Thymus (tissue), 11 donors: ENCODE data around the gene GPATCH3. TPM values are rescaled to one million over a fixed set of nuclear protein-coding genes. Genes with fewer than 3 reads are reported as not detected.

Experiments
- DNase-seq, 9 donors: peaks; one replicate each; pipeline ENCODE4 v3.0.0-alpha.2; 2013; ENCODE audit warnings: low spot score in 9 of 9, low read depth in 6 of 9, missing footprints in 1 of 9
- H3K27ac ChIP-seq, 2 donors: one replicate each; pipeline ENCODE4 v1.5.1; 2013; ENCODE audit warnings: control low read depth in 1 of 2, low read depth in 1 of 2, low read length in 1 of 2, mild to moderate bottlenecking in 1 of 2, moderate library complexity in 1 of 2
- H3K27me3 ChIP-seq, 2 donors: one replicate each; pipeline ENCODE4 v1.5.1; 2013; ENCODE audit warnings: low read length in 1 of 2; ENCODE audit not compliant: control insufficient read depth in 2 of 2, insufficient read depth in 1 of 2
- H3K36me3 ChIP-seq, 2 donors: one replicate each; pipeline ENCODE4 v1.5.1; 2013; ENCODE audit warnings: low read length in 1 of 2, mild to moderate bottlenecking in 1 of 2, moderate library complexity in 1 of 2; ENCODE audit not compliant: control insufficient read depth in 2 of 2, insufficient read depth in 2 of 2
- H3K4me1 ChIP-seq, 2 donors: one replicate each; pipeline ENCODE4 v1.5.1; 2013; ENCODE audit warnings: low read length in 2 of 2; ENCODE audit not compliant: control insufficient read depth in 2 of 2, insufficient read depth in 2 of 2
- H3K4me3 ChIP-seq, 2 donors: one replicate each; pipeline ENCODE4 v1.5.1; 2013; ENCODE audit warnings: low read length in 2 of 2, control low read depth in 1 of 2, mild to moderate bottlenecking in 1 of 2
- H3K9me3 ChIP-seq, 2 donors: one replicate each; pipeline ENCODE4 v1.5.1; 2013; ENCODE audit warnings: low read length in 1 of 2, mild to moderate bottlenecking in 1 of 2; ENCODE audit not compliant: control insufficient read depth in 2 of 2, insufficient read depth in 1 of 2
- WGBS: extraction: QIAGEN DNeasy Blood & Tissue Kit; methylation state at CpG from one replicate; pipeline ENCODE4 v1.1.7; 2013; 5-methylcytosine and 5-hydroxymethylcytosine counted together
- polyA plus RNA-seq: library from polyadenylated mRNA; stranded (reverse); fragments of 200-250 nt; gene quantifications from one replicate; pipeline ENCODE4 v1.2.3, GENCODE V29; 2013
- total RNA-seq: library from RNA; stranded (reverse); fragments of 120-200 nt; gene quantifications from one replicate; pipeline ENCODE4 v1.2.4, GENCODE V29; 2013
- donor health status: healthy.

The GPATCH3 gene
- total and polyA plus RNA-seq, 2 donors = 10.4 to 15.8 TPM

GRCh38 chr1:26862781-26863684, 37.2 kb downstream of the GPATCH3 start, which contains the start of gene SFN:
TSS of gene SFN (plus strand) at chr1:26863149. CDS start at chr1:26863213, 64 bp downstream.
- DNase-seq = peak in 1 of 9 donors; percentile 37
- H3K27me3 ChIP-seq = peaks cover 0 to 9% of the 10 kb centered on the region in 2 donors
- H3K4me3 ChIP-seq = peak within 1 kb of the TSS; percentile 74 to 75
- 91% methylated on average over 37 of the region's 37 CpGs for WGBS
- no peaks in the 10 kb centered on the region for H3K9me3 ChIP-seq
- H3K4me1 ChIP-seq = peaks cover 3 to 28% of the 10 kb centered on the region in 2 donors
- no peaks in the 10 kb centered on the region for H3K36me3 ChIP-seq
- H3K27ac ChIP-seq = peak within 1 kb of the TSS in 1 of 2 donors; percentile 88

GRCh38 chr1:26861889-26862378, 38.3 kb downstream of the GPATCH3 start:
- no peaks in the 10 kb centered on the region for H3K36me3 ChIP-seq
- no peaks in the 10 kb centered on the region for H3K9me3 ChIP-seq
- 97% methylated on average over 7 of the region's 7 CpGs for WGBS
- DNase-seq = no peak
- peaks cover 0 to 9% of the 10 kb centered on the region in 2 donors for H3K27me3 ChIP-seq
- H3K4me3 ChIP-seq = no peak overlapping the region
- no peak overlapping the region for H3K27ac ChIP-seq
- H3K4me1 ChIP-seq = peaks cover 3 to 28% of the 10 kb centered on the region in 2 donors

GRCh38 chr1:26861286-26861701, 39.0 kb downstream of the GPATCH3 start:
- Histone ChIP-seq H3K4me3 (no peak overlapping the region), H3K4me1 (peaks cover 3 to 28% of the 10 kb centered on the region in 2 donors), H3K27ac (no peak overlapping the region), H3K36me3 (peaks cover 1 to 2% of the 10 kb centered on the region in 2 donors), H3K27me3 (peaks cover 0 to 9% of the 10 kb centered on the region in 2 donors), H3K9me3 (no peaks in the 10 kb centered on the region)
- no peak for DNase-seq
- WGBS = 91% methylated on average over 5 of the region's 5 CpGs

- no peaks in the 10 kb centered on the region for H3K9me3 ChIP-seq
- peak overlapping the region in 1 of 2 donors; percentile 37 for H3K27ac ChIP-seq
- no peak overlapping the region for H3K4me3 ChIP-seq
- H3K27me3 ChIP-seq = peaks cover 0 to 7% of the 10 kb centered on the region in 2 donors
- DNase-seq = no peak
- WGBS = 95% methylated on average over 7 of the region's 7 CpGs
- H3K4me1 ChIP-seq = peaks cover 0 to 11% of the 10 kb centered on the region in 2 donors
- peaks cover 12 to 13% of the 10 kb centered on the region in 2 donors for H3K36me3 ChIP-seq
Measured at GRCh38 chr1:26858891-26859640, 41.2 kb downstream of the GPATCH3 start.

- Histone ChIP-seq H3K4me3 (no peak overlapping the region), H3K36me3 (peaks cover 18 to 22% of the 10 kb centered on the region in 2 donors), H3K27ac (no peak overlapping the region), H3K27me3 (peaks cover 0 to under 1% of the 10 kb centered on the region in 2 donors), H3K4me1 (peaks cover 0 to 2% of the 10 kb centered on the region in 2 donors), H3K9me3 (no peaks in the 10 kb centered on the region)
- 95% methylated on average over 4 of the region's 4 CpGs for WGBS
- DNase-seq = no peak
Measured at GRCh38 chr1:26858160-26858559, 42.1 kb downstream of the GPATCH3 start.

GRCh38 chr1:26857473-26858060, 42.7 kb downstream of the GPATCH3 start:
- DNase-seq = no peak
- H3K4me3 ChIP-seq = no peak overlapping the region
- H3K27me3 ChIP-seq = no peaks in the 10 kb centered on the region
- peaks cover 19 to 27% of the 10 kb centered on the region in 2 donors for H3K36me3 ChIP-seq
- H3K4me1 ChIP-seq = no peaks in the 10 kb centered on the region
- no peak overlapping the region for H3K27ac ChIP-seq
- H3K9me3 ChIP-seq = no peaks in the 10 kb centered on the region
- 97% methylated on average over 8 of the region's 8 CpGs for WGBS

GRCh38 chr1:26856604-26857469, 43.4 kb downstream of the GPATCH3 start:
- peaks cover 26 to 35% of the 10 kb centered on the region in 2 donors for H3K36me3 ChIP-seq
- H3K27ac ChIP-seq = no peak overlapping the region
- H3K4me1 ChIP-seq = no peaks in the 10 kb centered on the region
- 92% methylated on average over 21 of the region's 21 CpGs for WGBS
- H3K9me3 ChIP-seq = no peaks in the 10 kb centered on the region
- DNase-seq = no peak
- no peak overlapping the region for H3K4me3 ChIP-seq
- no peaks in the 10 kb centered on the region for H3K27me3 ChIP-seq

- H3K9me3 ChIP-seq = no peaks in the 10 kb centered on the region
- no peaks in the 10 kb centered on the region for H3K4me1 ChIP-seq
- H3K36me3 ChIP-seq = peaks cover 33 to 41% of the 10 kb centered on the region in 2 donors
- DNase-seq = no peak
- H3K27me3 ChIP-seq = no peaks in the 10 kb centered on the region
- no peak overlapping the region for H3K27ac ChIP-seq
- H3K4me3 ChIP-seq = no peak overlapping the region
- 98% methylated on average over 11 of the region's 11 CpGs for WGBS
Measured at GRCh38 chr1:26856181-26856580, 44.1 kb downstream of the GPATCH3 start.
